BJ (cell line): ENCODE data around the gene GPD2. TPM values are rescaled to one million over a fixed set of nuclear protein-coding genes. Genes with fewer than 3 reads are reported as not detected.

ENCODE experiments used
- CTCF ChIA-PET: fragments of 350-600 bp; formaldehyde crosslinking; extraction: SDS; loops from one replicate; lab custom pipeline; 2021; ENCODE audit warnings: antibody characterized with exemption, inconsistent platforms; lab: Yijun Ruan, JAX
- POLR2A ChIA-PET: fragments of 300-600 bp; sonication (Branson Sonifier 250); formaldehyde crosslinking; extraction: SDS; loops from one replicate; lab custom pipeline; 2021; ENCODE audit warnings: antibody characterized with exemption; lab: Charles Lee
- DNase-seq: peaks from one replicate; pipeline ENCODE4 v3.0.0-alpha.2; 2011; ENCODE audit warnings: low read depth
- H3K27me3 ChIP-seq: 2 replicates; pipeline ENCODE4 v1.6.0; 2011; ENCODE audit warnings: low read length; ENCODE audit not compliant: control insufficient read depth, insufficient read depth
- H3K36me3 ChIP-seq: 2 replicates; pipeline ENCODE4 v1.5.1; 2011; ENCODE audit warnings: low read length; ENCODE audit not compliant: control insufficient read depth, insufficient read depth
- H3K4me3 ChIP-seq: 2 replicates; pipeline ENCODE4 v1.5.1; 2011; ENCODE audit warnings: low read depth, mild to moderate bottlenecking, control low read depth, low read length
- polyA plus RNA-seq: library from polyadenylated mRNA; depleted of rRNA; stranded (reverse); fragments of >200 nt; gene quantifications from 2 replicates; pipeline ENCODE4 v1.2.3, GENCODE V29; 2011
- TF ChIP-seq, protein P1 (sequence below): IDR thresholded peaks from 2 replicates; pipeline ENCODE4 v1.5.1; 2011; ENCODE audit warnings: low read depth, mild to moderate bottlenecking, control low read depth, inconsistent platforms, low read length, moderate library complexity; ENCODE audit not compliant: insufficient read depth

Gene GPD2
- polyA plus RNA-seq, 1 experiment = 13.5 TPM

DNA sequence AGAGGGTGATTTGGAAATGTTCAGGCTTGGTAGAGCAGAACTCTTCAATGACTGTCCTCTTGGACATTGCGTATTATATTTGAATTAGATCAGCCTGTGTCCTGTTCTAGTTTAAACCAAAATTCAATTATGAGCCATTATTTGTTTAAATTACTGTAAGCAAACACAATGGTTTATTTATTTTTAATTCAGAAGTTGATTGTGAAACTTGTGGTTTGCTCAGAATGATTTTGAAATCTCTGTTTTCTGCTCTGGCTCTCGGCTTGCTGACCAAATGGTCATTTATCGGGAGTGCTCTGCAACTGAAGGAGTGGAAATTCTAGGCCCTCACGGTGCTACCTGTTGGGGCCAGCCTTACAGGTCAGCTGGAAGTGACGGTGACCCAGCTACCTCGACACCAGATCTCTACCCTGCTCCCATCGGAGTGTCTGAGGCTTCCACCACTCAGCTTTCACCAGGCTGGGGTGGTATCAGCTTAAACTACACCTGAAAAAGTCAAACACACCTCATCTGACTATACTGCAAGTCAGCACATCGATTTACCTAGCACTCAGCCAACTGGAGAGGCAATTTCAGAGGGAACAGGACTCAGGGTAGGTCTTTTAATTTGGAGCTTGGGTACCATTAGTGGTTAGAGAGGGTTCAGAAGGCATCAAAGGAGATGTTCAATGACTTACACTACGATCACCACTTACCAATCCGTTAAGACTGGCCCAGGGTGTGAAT lies 36.8 kb upstream of the GPD2 start:
- H3K27me3 ChIP-seq = no peaks in the 10 kb centered on the region; the same call in 1 of the 2 replicates
- TF ChIP-seq, protein P1, sequence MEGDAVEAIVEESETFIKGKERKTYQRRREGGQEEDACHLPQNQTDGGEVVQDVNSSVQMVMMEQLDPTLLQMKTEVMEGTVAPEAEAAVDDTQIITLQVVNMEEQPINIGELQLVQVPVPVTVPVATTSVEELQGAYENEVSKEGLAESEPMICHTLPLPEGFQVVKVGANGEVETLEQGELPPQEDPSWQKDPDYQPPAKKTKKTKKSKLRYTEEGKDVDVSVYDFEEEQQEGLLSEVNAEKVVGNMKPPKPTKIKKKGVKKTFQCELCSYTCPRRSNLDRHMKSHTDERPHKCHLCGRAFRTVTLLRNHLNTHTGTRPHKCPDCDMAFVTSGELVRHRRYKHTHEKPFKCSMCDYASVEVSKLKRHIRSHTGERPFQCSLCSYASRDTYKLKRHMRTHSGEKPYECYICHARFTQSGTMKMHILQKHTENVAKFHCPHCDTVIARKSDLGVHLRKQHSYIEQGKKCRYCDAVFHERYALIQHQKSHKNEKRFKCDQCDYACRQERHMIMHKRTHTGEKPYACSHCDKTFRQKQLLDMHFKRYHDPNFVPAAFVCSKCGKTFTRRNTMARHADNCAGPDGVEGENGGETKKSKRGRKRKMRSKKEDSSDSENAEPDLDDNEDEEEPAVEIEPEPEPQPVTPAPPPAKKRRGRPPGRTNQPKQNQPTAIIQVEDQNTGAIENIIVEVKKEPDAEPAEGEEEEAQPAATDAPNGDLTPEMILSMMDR = no peak
- ChIA-PET POLR2A (interaction anchor here (1.1 kb wide), 1 partner anchor 65 kb away, joined by 3 read pairs; no protein-coding TSS in a partner anchor), CTCF (interaction anchor here (1.0 to 2.1 kb wide), 4 partner anchors 65 to 190 kb away, joined by 3 to 8 read pairs (median 5); no protein-coding TSS in a partner anchor)
- peak overlapping the region; percentile 57 for H3K4me3 ChIP-seq
- no peaks in the 10 kb centered on the region for H3K36me3 ChIP-seq
- no peak for DNase-seq

DNA sequence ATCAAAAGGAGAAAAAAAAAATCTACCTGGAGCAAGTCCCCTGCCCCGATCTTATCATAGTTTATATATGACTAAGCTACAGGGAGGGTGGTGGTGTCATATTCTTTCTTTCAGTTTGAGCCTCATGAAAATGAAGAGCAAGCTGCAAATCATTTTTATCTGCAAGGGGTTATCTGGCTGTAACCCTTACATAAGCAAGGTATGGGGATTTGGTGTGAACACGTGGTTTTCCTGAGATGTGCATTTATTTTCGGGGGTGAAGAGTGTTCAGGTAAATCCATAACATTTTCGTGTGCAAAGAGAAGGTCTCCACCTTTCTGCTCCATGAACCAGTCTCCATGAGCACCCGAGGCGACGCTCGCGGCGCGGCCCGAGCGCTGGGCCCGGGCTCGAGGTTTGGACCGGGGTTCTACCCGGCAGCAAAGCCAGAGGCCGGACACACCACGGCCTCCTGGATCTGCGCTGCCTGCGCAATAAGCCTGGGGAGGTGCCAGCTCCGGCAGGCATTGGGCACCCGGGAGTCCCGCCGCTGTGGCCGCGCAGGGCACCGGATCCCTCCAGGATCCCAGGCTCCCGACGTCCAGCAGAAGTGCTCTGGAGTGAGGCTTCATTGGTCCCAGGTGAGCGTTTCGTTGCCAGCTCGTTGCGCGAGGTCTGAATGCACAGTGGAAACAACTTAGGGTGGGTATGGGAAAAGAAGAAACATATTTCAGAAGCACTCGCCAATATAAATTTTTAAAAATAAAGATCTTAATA lies 36.1 kb upstream of the GPD2 start:
- H3K36me3 ChIP-seq = no peaks in the 10 kb centered on the region
- ChIA-PET POLR2A (interaction anchor here (0.6 to 1.1 kb wide), 2 partner anchors 12 to 66 kb away, joined by 3 to 4 read pairs; no protein-coding TSS in a partner anchor), CTCF (interaction anchor here (1.0 to 2.1 kb wide), 4 partner anchors 65 to 189 kb away, joined by 3 to 8 read pairs (median 5); no protein-coding TSS in a partner anchor)
- peak overlapping the region; percentile 57 for H3K4me3 ChIP-seq
- no peaks in the 10 kb centered on the region; the same call in 1 of the 2 replicates for H3K27me3 ChIP-seq
- TF ChIP-seq, protein P1 = no peak
- no peak for DNase-seq

DNA sequence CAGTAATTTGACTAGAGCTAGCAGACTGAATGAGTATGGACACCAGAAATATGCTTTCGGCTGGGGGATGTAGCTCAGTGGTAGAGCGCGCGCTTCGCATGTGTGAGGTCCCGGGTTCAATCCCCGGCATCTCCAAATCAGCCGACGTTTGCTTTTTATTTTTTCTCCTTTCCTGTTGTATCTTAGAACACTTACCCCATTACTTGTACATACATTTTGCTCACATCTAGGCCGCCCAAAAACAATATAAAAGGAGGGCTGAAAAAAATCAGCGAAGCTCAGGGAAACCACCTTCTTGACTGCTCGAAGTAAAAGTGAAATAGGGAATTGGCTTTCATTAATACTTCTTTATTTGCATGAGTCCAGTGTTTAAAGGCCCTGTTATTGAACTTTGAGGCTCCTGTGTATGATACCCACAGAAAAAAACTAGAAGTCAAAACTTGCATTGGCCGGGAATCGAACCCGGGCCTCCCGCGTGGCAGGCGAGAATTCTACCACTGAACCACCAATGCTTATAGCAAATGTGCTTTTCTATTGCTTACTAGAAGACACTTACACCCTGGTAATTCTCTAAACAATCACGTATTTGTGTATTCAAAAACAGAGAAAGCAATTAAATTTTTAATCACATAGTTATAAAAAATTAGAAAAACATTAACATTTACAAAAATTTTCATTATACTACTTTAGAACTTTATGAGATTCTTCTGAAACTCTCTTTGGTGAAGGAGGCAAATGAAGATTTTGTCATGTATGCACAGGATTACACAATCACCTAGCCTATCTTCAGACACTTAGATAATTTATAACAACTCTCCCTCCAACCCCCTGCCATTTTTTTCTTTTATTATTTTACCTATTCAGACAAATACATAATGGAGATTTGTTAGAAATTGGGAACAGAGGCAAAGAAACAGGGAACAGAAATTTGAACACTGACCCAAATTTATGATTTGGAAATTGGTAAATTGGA lies 35.2 kb upstream of the GPD2 start:
- DNase-seq = peak; percentile 57
- CTCF ChIA-PET = interaction anchor here (0.8 to 2.1 kb wide), 3 partner anchors 66 to 170 kb away, joined by 3 to 8 read pairs (median 3); no protein-coding TSS in a partner anchor
- Histone ChIP-seq H3K27me3 (no peaks in the 10 kb centered on the region; the same call in 1 of the 2 replicates), H3K36me3 (no peaks in the 10 kb centered on the region), H3K4me3 (peak overlapping the region; percentile 57)
- POLR2A ChIA-PET = interaction anchor here (0.6 kb wide), 1 partner anchor 11 kb away, joined by 4 read pairs; no protein-coding TSS in a partner anchor
- TF ChIP-seq, protein P1 = no peak

DNA sequence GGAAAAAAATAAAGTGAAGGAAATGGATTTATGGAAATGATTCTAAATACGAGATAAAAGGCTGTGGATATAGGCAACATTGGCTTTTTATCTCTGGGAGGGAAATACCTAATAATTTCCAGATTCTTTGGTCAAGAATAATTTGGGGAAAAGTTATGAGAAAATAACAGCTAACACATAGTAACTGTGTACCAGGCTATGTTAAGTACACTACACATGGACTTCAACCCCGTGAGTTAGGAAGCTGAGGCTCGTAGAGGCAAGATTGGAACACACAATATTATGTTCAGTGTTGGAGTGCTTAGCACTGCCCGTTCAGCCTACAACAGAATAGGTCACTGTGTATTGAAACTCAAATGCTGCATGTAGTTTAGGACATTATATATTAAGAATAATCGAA lies 34.3 kb upstream of the GPD2 start:
- no peak for DNase-seq
- ChIA-PET CTCF (interaction anchor here (1.5 kb wide), 1 partner anchor 159 kb away, joined by 3 read pairs; no protein-coding TSS in a partner anchor), POLR2A (no interaction called here)
- TF ChIP-seq, protein P1 = no peak
- H3K27me3 ChIP-seq = no peaks in the 10 kb centered on the region
- no peaks in the 10 kb centered on the region for H3K36me3 ChIP-seq
- H3K4me3 ChIP-seq = no peak overlapping the region
